HG03439 (cell line): ENCODE measurements around the gene NCEH1.
"Not testable (repeated sequence)": the region's sequence is repeated elsewhere in the genome, so short reads cannot be mapped to it uniquely, and the experiment has no call there.

Source experiments
- ATAC-seq: cut with Tn5 transposase; IDR thresholded peaks from one replicate; pipeline ENCODE4 v1.9.1; 2021; ENCODE audit warnings: mild to moderate bottlenecking, moderate library complexity; ENCODE audit not compliant: unreplicated experiment

The NCEH1 gene

DNA sequence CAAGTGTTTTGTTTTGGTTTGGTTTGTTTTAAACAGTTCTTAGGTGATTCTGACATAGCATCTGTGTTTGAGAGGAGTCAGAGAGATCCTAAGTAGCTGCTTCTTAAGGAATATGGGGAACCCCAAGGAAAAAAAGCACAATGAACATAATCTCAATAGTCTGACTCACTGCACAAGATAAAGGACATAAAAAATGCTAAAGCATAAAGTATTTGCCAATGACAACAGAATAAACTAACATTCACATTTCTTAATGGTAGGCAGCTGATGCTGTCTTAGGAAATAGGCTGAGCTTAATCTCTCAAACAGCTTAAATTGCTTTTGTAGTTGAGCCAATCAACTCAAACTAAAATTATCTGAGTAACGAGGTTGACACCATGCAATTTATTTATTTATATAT lies 2.9 kb downstream of the NCEH1 start:
- no peak for ATAC-seq

DNA sequence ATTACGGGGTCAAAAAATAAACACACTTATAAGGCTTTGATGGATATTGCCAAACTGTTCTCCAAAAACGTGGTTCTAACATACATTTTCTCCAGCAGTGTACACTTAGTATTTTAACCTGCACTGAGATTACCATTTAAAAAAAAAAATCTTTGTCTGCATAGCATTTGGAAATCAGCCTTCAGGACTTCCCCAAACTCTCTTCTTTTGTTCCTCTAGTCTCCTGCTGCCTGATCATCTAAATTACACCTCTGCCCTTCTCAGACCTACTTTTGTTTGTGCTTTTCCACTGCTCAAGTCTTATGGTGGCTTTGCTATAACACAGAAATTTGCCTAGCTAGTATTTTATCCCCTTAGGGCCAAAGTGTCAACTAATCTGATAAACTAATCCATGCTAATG lies 3.8 kb downstream of the NCEH1 start:
- ATAC-seq = no peak

DNA sequence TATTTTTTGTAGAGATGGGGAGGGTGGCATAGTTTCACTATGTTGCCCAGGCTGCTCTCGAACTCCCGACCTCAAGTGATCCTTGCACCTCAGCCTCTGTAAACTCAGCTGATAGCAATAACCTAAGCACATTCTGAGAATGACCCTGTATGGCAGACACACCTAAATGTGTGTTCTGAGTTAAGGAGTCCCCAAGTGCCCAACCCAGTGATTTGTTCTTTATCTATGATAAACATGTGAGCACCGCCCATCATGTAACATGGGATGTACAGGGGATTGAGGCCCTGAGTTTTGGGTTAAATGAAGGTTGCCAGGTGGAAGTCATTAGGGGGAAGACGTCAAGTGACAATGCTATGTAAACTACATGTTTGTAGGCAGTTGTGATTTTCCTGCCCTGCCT lies 5.7 kb downstream of the NCEH1 start:
- no peak for ATAC-seq

DNA sequence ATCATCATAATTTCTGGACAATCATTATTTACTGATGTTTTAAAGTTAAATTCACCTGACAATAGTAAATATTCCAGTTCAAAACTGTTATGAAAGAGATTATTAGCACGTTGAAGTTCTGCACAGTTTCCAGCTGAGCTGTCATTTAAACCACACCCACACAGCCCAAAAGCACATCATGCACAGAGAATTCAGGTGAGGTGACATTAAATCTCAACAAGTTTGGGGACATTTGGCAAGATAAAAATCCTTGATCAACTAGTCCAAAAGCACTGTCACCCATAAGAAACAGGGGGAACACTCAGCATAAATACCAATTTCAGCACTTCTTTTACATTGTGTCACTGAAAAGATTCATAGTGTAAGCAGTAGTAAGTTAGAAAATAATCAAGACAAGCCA lies 6.9 kb downstream of the NCEH1 start:
- no peak for ATAC-seq

DNA sequence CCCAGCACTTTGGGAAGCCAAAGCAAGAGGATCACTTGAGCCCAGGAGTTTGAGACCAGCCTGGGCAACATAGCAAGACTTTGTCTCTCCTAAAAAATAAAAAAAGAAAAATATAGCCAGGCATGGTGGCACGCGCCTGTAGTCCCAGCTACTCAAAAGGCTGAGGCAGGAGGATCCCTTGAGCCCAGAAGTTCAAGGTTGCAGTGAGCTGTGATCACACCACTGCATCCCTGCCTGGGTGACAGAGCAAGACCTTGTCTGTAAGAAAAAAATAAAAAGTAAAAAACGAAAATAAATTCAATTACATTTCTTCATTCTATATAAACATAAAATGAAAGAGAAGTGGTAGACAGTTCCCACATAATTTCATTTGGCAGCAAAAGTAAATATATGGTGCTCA lies 8.1 kb downstream of the NCEH1 start:
- not testable (repeated sequence) for ATAC-seq

DNA sequence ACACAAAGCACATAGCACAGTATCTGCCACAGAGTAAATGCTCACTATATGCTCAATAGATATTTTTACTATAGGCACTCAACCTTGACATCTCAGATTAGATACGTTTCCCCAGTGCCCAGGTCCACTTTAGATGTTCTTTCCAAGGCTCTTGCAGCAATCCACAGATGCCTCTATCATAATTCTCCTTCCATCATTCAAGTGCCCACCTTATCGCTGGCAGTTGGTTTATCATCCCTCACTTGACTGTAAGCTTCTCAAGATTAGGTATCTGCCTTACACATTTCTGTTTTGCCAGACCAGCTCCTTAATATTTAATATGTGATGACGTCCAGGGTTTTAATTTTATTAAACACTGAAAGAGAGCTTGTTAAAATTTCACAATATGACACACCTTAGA lies 8.6 kb downstream of the NCEH1 start:
- ATAC-seq = no peak

DNA sequence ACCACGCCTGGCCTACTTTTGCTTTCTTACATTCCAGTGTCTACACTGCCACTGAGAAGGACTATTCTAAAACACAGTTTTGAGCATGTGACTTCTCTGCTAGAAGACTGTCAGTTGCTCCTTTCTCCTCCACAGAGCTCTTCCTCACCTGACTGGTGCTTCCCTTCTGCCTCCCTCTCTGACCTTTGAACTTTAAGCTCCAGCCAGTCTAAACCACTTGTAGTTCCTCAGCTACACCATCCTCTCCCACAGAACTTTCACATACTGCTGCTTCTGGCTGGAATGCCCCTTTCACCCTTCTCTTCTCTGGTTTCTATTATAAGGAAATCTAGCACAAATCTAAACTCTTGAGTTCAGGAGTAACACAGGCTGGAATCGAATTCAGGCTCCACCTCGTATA lies 9.1 kb downstream of the NCEH1 start:
- no peak for ATAC-seq

DNA sequence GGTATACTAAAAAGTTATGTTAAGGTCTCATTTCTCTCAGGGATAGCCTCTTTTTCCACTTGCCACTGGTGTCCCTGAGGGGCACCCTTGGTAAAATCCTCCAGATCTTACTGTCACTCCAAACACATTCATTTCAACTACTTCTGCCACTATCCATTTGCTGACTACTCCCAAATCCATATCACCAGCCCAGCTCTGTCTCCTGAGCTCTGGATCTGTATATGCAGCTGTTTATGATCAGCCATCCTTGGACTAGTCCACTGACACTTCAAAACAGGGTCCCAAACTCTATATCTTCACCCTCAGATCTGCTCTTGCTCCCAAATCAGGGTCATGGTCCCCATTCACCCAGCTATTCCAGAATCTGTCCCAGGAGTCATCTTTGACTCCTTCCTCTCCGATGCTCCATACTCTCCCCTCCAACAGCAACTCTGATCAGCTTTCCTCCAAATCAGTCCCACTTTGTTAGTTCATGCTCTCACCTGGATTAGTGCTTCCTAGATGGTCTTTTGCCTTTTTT lies 9.9 kb downstream of the NCEH1 start:
- ATAC-seq = no peak

DNA sequence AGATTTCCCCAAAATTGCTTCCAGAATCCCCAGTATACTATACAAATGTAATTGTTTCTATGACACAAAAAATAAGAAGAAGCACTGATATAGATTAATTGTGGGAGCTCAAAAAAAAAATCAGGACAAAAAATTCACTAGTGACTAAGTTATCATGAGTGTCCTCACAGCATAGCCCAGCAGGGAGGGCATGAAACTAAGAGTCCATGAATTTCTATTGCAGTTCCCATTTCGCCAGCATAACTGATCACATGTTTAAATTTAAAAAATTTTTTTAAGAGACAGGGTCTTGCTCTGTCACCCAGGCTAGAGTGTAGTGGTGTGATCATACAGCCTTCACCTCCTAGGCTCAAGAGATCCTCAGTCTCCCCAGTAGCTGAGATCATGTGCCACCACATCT lies 10.6 kb downstream of the NCEH1 start:
- ATAC-seq = no peak

DNA sequence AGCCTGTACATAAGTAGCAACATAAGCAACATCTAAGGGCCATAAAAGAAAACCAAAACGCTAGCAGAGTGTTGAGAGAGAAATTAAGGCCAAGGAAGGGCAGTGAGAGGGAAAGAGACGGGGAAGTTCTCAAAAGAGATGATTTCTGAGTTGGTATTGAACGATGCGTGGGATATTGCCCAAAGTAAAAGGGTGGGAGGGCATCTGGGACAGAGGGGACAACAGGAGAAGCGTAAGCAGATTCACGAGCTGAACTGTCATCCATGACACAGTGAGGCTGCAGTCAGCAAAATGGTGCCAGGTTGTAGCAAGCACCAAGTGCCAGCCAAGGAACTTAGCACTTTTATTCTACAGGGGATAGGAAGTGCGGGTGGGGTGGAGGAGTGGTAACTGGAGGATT lies 11.8 kb downstream of the NCEH1 start:
- no peak for ATAC-seq

DNA sequence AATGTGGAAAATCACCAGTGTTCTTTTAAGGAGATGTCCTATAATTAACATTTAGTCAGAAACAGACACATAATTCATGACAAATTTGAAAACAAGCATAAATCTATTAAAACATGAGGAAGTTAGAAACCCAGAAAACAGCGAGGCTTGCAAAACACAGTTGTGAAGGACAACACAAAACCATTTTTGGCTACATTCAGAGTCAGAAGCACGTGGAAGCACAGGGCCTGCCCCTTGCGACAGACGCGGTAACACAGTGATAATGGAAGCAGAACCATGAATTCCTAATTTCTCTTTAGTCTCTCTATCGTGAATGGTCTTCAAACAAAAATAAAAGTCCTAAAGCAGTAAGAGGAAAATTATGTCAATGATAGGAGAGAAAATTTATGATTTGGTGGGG lies 12.2 kb downstream of the NCEH1 start:
- ATAC-seq = no peak

DNA sequence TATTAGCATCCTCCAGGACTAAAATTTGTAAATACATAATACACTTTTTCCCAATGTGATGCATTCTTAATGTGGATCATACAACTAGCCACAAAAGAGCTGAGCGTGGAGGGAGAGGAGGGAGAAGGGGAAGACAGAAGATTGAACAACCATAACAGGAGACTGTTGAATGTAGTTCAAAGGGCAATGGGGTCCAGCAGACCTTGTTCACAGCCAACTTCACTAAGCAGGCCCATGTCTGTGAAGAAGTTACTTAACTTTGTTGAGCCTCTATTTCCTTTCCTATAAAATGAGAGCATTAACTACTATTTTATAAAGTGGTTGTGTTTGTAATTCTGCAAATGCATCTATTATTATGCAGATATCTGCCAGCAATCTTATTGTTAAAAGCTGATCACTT lies 13.3 kb downstream of the NCEH1 start:
- no peak for ATAC-seq

DNA sequence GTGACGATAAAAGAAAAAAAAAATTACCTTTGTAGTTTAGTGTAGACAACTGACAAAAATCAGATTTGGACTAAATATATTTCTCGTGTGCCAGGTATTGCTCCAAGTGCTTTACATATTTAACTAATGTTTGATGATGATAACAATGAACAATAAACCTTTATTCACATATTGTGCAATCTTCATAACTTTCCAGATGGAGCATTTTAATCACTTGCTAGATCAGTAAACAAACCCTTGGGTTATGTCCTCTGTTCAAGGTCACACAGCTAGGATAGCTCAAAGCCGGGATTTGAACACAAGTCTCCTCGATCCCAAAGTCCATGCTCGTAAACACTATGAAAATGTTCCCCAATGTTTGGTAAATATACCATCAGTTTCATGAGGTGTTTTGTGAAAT lies 14.5 kb downstream of the NCEH1 start:
- ATAC-seq = no peak

DNA sequence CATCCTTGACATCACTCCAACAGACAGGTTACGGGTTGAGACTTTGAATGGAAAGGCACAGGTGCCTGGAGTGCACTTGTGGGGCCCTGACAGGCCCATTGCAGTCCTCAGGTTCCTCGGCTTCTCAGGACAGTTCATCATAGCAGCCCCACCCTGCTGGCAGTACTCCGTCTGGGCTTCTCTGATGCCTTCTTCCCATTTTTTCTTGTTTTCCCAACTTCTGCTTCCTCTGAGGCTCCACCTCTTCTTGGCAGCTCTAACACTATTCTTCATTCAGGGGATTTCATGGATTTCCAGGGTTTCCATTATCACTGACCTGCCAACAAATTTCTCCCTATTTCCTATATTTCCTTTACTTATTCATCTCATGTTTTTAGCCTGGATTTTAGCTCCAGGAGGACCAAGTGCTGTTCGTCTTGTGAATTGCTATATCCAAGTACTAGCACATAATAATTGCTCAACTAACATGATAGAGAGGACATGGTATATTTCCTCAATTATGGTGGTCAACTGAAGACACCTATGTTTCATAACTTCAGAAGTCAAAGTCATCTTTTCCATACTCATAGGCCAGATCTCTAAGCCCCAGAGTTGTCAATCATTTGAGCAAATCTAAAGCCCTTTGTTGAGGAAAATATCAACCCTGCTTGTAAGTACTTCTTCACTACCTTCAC lies 16.2 kb downstream of the NCEH1 start:
- no peak for ATAC-seq

DNA sequence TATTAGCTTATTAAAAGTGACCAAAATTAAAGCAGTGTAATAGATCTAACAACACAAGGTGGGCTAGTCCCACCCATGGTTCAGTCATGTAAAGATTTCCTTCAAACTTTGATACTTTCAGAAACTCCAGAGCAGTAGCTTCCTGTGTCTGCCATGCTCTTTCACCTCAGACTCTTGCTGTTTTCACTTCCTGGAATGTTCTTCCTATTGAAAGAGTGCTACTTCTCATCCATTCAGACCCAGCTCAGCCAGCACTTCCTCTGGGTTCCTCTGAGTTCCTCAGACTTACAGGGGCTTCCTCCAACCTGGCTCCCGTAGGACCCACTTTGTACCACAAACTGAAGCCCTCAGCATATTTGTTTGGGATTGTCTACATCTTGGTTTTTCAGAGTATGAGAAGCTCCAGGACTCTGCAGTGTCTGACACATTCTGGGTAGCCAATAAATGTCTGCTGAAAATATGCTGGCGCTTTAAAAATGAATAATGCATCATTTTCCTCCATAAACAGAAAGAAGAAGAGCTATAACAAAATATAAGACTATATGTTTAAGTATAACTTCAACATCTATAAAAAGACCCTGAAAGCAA lies 18.0 kb downstream of the NCEH1 start:
- no peak for ATAC-seq

DNA sequence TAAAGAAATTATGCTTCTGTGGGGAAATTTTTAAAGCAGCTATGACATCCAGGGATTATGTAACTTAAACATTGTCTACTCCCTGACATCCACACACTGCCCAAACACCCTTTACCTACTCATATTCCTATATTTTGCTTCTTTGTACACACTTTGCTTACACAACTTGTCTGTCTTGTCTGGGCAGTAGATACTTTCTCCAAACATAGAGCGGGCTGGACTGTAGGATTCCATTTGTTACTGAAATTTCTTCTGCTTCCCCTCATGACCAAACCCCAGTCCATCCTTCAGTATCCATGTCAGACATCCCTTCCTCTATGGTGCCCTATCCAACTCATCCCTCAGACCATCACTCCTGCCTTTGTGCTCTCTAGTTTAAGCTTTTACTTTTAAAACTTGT lies 19.9 kb downstream of the NCEH1 start:
- ATAC-seq = no peak

DNA sequence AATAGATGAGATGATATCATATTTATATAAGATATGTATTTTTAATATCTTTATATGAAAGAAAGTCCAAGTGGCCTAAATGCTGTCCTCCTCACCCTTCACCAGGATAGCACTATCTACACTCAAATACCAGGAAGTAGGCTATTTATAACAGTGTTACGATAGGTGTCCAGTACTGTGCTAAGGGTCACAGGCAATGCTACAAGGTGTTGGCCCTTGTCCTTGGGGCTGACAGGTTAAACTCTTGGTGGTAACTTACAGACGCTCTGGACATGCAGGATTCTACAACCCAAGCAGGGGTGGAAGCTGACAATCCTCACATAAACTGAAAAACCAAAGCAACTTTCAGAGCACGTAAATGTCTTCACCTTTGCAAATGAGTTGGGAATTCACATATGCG lies 22.3 kb downstream of the NCEH1 start:
- no peak for ATAC-seq

DNA sequence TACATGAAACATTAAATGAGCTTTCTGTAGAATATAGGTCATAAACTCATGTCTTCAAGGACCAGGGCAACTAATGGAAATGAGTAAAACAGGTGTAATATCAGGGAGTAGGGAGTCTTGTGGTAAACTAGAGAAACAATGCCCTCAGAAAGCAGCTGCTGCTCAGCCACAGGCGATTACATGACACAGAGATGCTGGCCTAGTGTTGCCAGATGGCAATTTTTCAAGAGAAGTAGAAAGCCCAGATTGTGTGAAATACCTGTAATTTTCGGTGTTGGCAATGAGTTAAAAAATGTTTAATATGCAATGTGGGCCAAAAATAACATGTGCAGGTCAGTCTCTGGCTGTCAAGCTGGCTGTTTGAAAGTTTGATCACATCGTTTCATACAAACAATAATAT lies 23.4 kb downstream of the NCEH1 start:
- ATAC-seq = no peak

DNA sequence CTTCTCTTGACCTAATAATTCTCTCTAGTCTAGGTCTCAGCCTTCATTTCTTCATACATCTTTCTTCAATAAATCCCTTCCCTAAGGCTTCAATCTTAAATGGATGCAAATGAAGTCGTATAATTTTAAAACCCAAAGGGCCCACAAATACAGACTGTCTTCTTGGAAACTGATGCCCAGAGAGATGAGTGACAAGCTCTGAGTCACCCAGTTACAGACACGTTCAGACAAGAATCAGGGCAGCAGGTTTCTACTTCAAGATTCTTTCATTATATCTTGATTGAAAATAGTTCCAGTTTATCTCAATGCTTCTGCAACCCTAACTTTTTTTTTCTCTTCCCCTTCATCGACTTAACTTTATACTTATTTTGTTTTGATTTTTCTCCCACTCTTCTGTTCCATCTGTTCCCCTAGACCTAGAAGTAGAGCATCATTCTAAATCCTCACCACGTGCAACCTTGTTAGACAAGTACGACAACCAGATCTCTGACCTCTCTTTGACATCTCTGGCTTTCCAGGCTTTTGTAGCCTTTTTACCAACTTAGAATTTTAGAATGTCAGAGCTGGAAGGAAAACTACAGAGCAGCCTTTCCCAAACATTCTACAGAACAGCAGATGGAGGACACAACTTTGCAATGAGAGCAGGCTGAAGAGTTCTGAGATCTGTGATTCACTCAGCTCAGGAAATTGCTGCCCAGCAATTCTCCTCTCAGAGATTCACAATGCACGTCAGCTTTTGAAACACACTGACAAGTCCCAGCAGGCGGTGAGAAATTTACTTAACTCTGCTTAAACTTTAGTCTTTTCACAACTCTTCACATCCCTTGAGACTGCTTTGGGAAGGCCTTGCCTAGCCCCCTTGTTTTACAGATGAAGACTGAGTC lies 25.3 kb downstream of the NCEH1 start:
- no peak for ATAC-seq

DNA sequence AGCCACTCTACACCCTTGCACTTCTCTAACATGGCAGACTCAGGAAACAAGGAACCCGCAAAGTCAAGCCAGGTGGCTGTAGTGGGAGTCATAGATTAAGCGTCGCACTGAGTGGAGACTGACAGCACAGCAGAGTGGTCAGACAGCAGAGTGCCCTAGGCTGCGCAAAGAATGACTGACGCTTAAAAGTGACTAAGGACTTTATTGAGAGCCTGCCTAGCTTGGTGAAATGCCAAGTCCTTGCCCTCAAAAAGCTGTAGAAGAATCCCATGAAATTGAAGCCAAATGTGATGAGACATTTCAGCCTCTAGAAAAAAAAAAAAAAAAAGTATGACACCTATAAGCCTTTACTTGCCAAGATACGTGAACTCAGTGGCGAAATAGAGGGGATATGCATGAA lies 30.2 kb downstream of the NCEH1 start:
- ATAC-seq = no peak

DNA sequence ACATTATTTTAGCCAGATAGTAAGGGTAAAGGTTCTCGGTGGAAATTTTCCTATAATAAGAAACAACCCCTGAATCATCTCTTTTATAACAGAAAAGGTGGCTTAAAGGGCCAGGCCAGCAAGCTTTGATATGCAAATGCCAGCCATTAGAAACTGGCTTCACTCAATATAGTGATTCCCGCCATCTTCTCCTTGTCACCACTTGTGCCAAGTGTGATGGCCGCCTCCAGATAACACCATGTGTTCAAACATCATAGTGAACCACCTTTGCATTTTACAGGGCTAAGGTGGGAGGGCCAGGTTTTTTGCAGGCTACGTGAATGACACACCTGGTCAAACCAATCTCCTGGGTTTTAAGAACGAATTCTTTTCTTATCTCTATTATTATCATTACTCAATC lies 31.3 kb downstream of the NCEH1 start:
- ATAC-seq = no peak

DNA sequence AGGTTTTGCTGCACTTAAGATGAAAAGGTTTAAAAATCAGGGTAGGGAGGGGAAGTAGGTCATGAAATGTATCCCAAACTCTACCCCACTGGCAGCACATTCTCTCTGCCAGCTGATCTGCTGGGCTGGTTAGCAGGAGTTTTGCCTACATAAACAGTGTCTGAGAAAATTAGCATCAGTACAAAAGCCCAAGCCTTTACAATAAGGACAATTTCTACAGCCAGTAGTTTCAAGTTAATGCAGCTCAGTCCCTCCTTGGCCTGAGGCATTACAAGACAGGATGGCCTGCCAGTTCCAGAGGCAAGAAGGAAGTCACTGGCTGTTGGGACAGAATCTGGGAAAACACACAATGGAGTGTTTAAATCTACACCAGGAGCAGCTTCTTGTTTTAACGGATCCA lies 32.8 kb downstream of the NCEH1 start:
- ATAC-seq = no peak
